Neural progenitor cell (in vitro differentiated cells): ENCODE measurements around the gene AGAP3.

Experiments
- CTCF ChIP-seq: fragments of 200-600 bp; sonication (generic); IDR thresholded peaks from 2 replicates; pipeline ENCODE4 v1.5.1; 2017; ENCODE audit warnings: antibody characterized with exemption, mild to moderate bottlenecking
- EZH2phosphoT487 ChIP-seq: fragments of 200-600 bp; sonication (generic); IDR thresholded peaks from 2 replicates; pipeline ENCODE4 v1.6.1; 2017; ENCODE audit warnings: antibody characterized with exemption

GRCh38 chr7:151131224-151131591 lies 44.9 kb downstream of the AGAP3 start:
- TF ChIP-seq CTCF (no peak), EZH2phosphoT487 (no peak)
